ENCODE results near the gene TRAM2. TPM values are rescaled to one million over a fixed set of nuclear protein-coding genes. Genes with fewer than 3 reads are reported as not detected.

The TRAM2 gene
- total RNA-seq, 1 experiment from 2014 or later: 13.4 TPM

DNA sequence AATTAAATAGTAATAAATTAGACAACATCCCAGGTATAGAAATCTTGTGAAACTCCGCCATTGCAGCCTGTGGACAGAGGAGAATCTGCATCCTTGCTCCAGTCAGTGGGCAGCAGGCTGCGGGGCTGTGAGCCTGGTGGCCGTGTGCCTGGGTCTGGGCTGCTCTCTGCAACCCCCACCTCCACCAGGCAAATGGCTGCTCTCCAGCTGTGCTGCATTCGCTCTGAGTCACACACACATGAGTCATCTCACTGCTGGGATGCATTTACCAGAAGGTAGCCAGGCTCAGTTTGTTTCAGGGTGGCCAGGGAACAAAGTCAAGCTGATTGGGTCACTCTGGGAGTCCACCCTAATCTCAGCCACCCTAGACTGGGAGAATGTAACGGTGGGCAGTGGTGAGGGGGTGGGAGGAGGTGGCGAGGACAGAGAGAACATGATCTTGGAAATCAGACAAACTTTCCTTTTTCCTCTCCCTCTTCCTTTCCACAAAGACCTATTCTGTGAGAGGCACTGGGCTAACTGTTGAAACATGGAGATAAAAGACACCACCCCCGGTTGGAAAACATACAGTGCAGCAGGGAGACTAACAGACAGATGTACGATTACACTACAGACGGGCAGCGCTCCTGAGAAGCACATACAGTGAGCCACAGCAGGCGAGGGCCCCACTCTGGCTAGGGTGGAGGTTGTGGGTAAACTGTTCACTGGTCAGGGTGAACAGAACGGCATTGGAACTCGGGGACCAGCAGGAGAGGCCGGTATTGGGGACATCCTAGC, 59.2 kb downstream of the TRAM2 start (continued):
- TF ChIP-seq, protein P1, sequence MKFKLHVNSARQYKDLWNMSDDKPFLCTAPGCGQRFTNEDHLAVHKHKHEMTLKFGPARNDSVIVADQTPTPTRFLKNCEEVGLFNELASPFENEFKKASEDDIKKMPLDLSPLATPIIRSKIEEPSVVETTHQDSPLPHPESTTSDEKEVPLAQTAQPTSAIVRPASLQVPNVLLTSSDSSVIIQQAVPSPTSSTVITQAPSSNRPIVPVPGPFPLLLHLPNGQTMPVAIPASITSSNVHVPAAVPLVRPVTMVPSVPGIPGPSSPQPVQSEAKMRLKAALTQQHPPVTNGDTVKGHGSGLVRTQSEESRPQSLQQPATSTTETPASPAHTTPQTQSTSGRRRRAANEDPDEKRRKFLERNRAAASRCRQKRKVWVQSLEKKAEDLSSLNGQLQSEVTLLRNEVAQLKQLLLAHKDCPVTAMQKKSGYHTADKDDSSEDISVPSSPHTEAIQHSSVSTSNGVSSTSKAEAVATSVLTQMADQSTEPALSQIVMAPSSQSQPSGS (CRISPR knock-in tag; IDR thresholded peaks at IDR 0.05; ENCODE audit: borderline replicate concordance, low read depth): no peak
- TF ChIP-seq ZNF396 (CRISPR knock-in tag; IDR thresholded peaks at IDR 0.05; ENCODE audit: borderline replicate concordance) (no peak), CBFB (CRISPR knock-in tag; IDR thresholded peaks at IDR 0.05; ENCODE audit: low read depth) (no peak), HMGA2 (CRISPR knock-in tag; IDR thresholded peaks at IDR 0.05) (no peak), ZNF121 (CRISPR knock-in tag; IDR thresholded peaks at IDR 0.05) (peak; percentile 65; the same call in 1 of the 2 replicates)
- TF ChIP-seq, protein P2, sequence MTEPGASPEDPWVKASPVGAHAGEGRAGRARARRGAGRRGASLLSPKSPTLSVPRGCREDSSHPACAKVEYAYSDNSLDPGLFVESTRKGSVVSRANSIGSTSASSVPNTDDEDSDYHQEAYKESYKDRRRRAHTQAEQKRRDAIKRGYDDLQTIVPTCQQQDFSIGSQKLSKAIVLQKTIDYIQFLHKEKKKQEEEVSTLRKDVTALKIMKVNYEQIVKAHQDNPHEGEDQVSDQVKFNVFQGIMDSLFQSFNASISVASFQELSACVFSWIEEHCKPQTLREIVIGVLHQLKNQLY (CRISPR knock-in tag; IDR thresholded peaks at IDR 0.05): no peak
- TF ChIP-seq, protein P3, sequence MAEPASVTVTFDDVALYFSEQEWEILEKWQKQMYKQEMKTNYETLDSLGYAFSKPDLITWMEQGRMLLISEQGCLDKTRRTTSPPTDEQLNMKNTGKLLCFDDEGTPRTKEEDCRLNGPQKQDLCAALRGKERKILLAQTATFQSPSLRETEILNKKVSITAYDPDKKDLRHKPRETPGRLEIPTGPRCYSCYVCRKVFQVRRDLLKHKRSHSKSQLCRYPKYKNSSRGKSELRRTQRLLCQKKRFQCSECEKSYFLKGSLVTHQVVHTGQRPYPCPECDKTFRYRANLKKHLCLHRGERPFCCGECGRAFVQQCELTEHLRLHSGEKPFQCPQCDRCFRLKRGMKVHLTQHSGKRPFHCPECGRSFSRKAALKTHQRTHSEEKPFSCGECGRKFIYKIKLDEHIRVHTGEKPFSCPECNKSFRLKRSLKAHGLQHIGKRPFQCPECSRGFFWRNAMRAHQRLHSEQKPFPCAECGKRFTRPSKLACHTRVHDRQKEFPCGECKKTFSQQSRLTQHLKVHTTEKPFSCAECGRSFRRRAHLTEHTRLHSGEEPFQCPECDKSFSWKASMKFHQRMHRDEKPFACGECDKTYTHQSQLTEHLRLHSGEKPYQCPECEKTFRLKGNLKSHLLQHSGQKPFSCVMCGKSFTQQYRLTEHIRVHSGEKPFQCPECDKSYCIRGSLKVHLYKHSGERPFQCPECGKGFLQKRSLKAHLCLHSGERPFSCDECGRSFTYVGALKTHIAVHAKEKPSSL (CRISPR knock-in tag; conservative IDR thresholded peaks at IDR 0.05): no peak

DNA sequence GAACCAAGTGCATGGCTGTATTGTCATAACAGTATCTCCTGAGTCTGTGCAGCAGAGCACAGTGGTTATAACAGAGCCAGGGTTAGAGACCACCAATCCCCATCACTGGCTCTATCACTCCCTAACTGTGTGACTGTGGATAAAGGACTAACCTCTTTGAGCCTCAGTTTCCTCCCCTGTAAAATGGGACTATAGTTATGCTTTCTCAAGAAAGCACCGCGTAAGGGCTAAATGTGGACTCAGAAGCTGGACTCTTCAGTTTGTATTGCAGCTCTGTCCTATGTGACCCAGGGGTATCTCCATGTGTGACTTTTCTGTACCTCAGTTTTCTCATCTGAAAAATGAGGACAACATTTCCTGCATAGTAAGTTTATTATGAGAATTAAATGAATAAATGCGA, 59.9 kb downstream of the TRAM2 start:
- CTCF ChIA-PET: interaction anchor here (0.6 to 1.2 kb wide), 2 partner anchors 81 to 133 kb away, joined by 3 to 4 read pairs; no protein-coding TSS in a partner anchor
- ATAC-seq: no peak
- Mint-ChIP-seq H3K27ac (no peak overlapping the region), H3K9me3 (no peaks in the 10 kb centered on the region), H3K4me1 (peaks cover 49% of the 10 kb centered on the region), H3K36me3 (peaks cover 16% of the 10 kb centered on the region), H3K4me3 (no peak overlapping the region), H3K27me3 (ENCODE audit: low read depth) (no peaks in the 10 kb centered on the region)
- DNase-seq (ENCODE audit: low spot score): no peak
- TF ChIP-seq, protein P4, sequence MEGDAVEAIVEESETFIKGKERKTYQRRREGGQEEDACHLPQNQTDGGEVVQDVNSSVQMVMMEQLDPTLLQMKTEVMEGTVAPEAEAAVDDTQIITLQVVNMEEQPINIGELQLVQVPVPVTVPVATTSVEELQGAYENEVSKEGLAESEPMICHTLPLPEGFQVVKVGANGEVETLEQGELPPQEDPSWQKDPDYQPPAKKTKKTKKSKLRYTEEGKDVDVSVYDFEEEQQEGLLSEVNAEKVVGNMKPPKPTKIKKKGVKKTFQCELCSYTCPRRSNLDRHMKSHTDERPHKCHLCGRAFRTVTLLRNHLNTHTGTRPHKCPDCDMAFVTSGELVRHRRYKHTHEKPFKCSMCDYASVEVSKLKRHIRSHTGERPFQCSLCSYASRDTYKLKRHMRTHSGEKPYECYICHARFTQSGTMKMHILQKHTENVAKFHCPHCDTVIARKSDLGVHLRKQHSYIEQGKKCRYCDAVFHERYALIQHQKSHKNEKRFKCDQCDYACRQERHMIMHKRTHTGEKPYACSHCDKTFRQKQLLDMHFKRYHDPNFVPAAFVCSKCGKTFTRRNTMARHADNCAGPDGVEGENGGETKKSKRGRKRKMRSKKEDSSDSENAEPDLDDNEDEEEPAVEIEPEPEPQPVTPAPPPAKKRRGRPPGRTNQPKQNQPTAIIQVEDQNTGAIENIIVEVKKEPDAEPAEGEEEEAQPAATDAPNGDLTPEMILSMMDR (IDR thresholded peaks at IDR 0.05): no peak
- no peak for TF ChIP-seq CREB1 (CRISPR knock-in tag; IDR thresholded peaks at IDR 0.05)
- TF ChIP-seq, protein P5, sequence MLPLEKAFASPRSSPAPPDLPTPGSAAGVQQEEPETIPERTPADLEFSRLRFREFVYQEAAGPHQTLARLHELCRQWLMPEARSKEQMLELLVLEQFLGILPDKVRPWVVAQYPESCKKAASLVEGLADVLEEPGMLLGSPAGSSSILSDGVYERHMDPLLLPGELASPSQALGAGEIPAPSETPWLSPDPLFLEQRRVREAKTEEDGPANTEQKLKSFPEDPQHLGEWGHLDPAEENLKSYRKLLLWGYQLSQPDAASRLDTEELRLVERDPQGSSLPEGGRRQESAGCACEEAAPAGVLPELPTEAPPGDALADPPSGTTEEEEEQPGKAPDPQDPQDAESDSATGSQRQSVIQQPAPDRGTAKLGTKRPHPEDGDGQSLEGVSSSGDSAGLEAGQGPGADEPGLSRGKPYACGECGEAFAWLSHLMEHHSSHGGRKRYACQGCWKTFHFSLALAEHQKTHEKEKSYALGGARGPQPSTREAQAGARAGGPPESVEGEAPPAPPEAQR (CRISPR knock-in tag; IDR thresholded peaks at IDR 0.05): no peak
- TF ChIP-seq, protein P6, sequence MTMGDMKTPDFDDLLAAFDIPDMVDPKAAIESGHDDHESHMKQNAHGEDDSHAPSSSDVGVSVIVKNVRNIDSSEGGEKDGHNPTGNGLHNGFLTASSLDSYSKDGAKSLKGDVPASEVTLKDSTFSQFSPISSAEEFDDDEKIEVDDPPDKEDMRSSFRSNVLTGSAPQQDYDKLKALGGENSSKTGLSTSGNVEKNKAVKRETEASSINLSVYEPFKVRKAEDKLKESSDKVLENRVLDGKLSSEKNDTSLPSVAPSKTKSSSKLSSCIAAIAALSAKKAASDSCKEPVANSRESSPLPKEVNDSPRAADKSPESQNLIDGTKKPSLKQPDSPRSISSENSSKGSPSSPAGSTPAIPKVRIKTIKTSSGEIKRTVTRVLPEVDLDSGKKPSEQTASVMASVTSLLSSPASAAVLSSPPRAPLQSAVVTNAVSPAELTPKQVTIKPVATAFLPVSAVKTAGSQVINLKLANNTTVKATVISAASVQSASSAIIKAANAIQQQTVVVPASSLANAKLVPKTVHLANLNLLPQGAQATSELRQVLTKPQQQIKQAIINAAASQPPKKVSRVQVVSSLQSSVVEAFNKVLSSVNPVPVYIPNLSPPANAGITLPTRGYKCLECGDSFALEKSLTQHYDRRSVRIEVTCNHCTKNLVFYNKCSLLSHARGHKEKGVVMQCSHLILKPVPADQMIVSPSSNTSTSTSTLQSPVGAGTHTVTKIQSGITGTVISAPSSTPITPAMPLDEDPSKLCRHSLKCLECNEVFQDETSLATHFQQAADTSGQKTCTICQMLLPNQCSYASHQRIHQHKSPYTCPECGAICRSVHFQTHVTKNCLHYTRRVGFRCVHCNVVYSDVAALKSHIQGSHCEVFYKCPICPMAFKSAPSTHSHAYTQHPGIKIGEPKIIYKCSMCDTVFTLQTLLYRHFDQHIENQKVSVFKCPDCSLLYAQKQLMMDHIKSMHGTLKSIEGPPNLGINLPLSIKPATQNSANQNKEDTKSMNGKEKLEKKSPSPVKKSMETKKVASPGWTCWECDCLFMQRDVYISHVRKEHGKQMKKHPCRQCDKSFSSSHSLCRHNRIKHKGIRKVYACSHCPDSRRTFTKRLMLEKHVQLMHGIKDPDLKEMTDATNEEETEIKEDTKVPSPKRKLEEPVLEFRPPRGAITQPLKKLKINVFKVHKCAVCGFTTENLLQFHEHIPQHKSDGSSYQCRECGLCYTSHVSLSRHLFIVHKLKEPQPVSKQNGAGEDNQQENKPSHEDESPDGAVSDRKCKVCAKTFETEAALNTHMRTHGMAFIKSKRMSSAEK (CRISPR knock-in tag; IDR thresholded peaks at IDR 0.05; ENCODE audit: borderline replicate concordance): no peak
- POLR2A ChIA-PET: no interaction called here
